Endothelial cell (in vitro differentiated cells): ENCODE results near the gene AADACL4. TPM values are rescaled to one million over a fixed set of nuclear protein-coding genes. Genes with fewer than 3 reads are reported as not detected.

ENCODE experiments used
- DNase-seq: peaks from one replicate; pipeline ENCODE4 v3.0.0; 2021; ENCODE audit warnings: low spot score
- H3K27ac Mint-ChIP-seq: one replicate; pipeline ENCODE4 v1.8.0; 2021; ENCODE audit warnings: mixed read lengths, inconsistent platforms; ENCODE audit not compliant: unreplicated experiment
- H3K27me3 Mint-ChIP-seq: one replicate; pipeline ENCODE4 v1.8.0; 2021; ENCODE audit warnings: mild to moderate bottlenecking, moderate library complexity, mixed read lengths, inconsistent platforms; ENCODE audit not compliant: unreplicated experiment
- H3K36me3 Mint-ChIP-seq: one replicate; pipeline ENCODE4 v1.8.0; 2021; ENCODE audit warnings: mild to moderate bottlenecking, low read depth, mixed read lengths, inconsistent platforms; ENCODE audit not compliant: unreplicated experiment
- H3K4me1 Mint-ChIP-seq: one replicate; pipeline ENCODE4 v1.8.0; 2021; ENCODE audit warnings: mild to moderate bottlenecking, mixed read lengths, inconsistent platforms; ENCODE audit not compliant: unreplicated experiment
- H3K4me3 Mint-ChIP-seq: one replicate; pipeline ENCODE4 v1.8.0; 2021; ENCODE audit warnings: mild to moderate bottlenecking, mixed read lengths, inconsistent platforms; ENCODE audit not compliant: unreplicated experiment
- H3K9me3 Mint-ChIP-seq: one replicate; pipeline ENCODE4 v1.8.0; 2021; ENCODE audit warnings: mixed read lengths, inconsistent platforms; ENCODE audit not compliant: unreplicated experiment
- CTCF ChIP-seq: fragments of 200-600 bp; sonication (generic); IDR thresholded peaks from one replicate; pipeline ENCODE4 v1.5.0; 2021; ENCODE audit warnings: antibody characterized with exemption; ENCODE audit not compliant: unreplicated experiment
- long read RNA-seq: library from polyadenylated mRNA; unstranded; transcript quantifications from one replicate; pipeline ENCODE4 v2.0.0, GENCODE V29; 2020; ENCODE audit not compliant: unreplicated experiment
- total RNA-seq: library from RNA; stranded (reverse); fragmentation: NEBNext Ultra II Directional; extraction: Animal tissue kit (Norgen Biotek cat#: 25700); gene quantifications from one replicate; pipeline ENCODE4 v1.2.1, GENCODE V29; 2021; ENCODE audit not compliant: unreplicated experiment

AADACL4 gene
- total RNA-seq = not detected
- long read RNA-seq = 0 reads

GRCh38 chr1:12643785-12644184 lies at the start of gene AADACL4:
AADACL4 (plus strand) TSS chr1:12644085; CDS start chr1:12644547, 462 bp downstream.
- no peaks in the 10 kb centered on the region for H3K4me1 Mint-ChIP-seq
- peaks cover 17% of the 10 kb centered on the region for H3K9me3 Mint-ChIP-seq
- peaks cover 3% of the 10 kb centered on the region for H3K27me3 Mint-ChIP-seq
- no peak within 1 kb of the TSS for H3K27ac Mint-ChIP-seq
- H3K4me3 Mint-ChIP-seq = no peak within 1 kb of the TSS
- no peak for TF ChIP-seq CTCF
- peaks cover 11% of the 10 kb centered on the region for H3K36me3 Mint-ChIP-seq
- DNase-seq = no peak

GRCh38 chr1:12594490-12594889 lies 49.4 kb upstream of the AADACL4 start:
- DNase-seq = no peak
- Mint-ChIP-seq H3K27ac (no peak overlapping the region), H3K9me3 (no peaks in the 10 kb centered on the region), H3K4me3 (peak overlapping the region; percentile 81), H3K27me3 (peaks cover 17% of the 10 kb centered on the region), H3K36me3 (peaks cover 8% of the 10 kb centered on the region), H3K4me1 (peaks cover 15% of the 10 kb centered on the region)
- no peak for TF ChIP-seq CTCF

- peak overlapping the region; percentile 81 for H3K4me3 Mint-ChIP-seq
- peaks cover 15% of the 10 kb centered on the region for H3K4me1 Mint-ChIP-seq
- no peak for TF ChIP-seq CTCF
- peaks cover 17% of the 10 kb centered on the region for H3K27me3 Mint-ChIP-seq
- peaks cover 8% of the 10 kb centered on the region for H3K36me3 Mint-ChIP-seq
- H3K9me3 Mint-ChIP-seq = no peaks in the 10 kb centered on the region
- peak; percentile 46 for DNase-seq
- H3K27ac Mint-ChIP-seq = no peak overlapping the region
Observed at GRCh38 chr1:12594966-12595756, 48.7 kb upstream of the AADACL4 start.

DNA sequence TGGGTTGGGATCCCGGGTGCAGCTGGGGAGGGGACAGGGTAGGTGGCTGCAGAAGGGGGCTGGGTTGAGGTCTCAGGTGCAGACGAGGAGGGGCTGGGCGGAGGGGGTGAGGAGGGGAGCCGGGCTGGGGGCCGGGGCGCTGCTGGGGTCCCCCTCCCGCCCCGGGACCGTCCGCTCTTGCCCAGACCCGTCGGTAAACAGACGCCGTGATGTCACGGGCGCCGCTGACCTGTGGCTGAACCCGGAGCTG lies 48.2 kb upstream of the AADACL4 start:
- no peaks in the 10 kb centered on the region for H3K9me3 Mint-ChIP-seq
- TF ChIP-seq CTCF = no peak
- no peak overlapping the region for H3K4me3 Mint-ChIP-seq
- peaks cover 8% of the 10 kb centered on the region for H3K36me3 Mint-ChIP-seq
- H3K4me1 Mint-ChIP-seq = peaks cover 15% of the 10 kb centered on the region
- no peak overlapping the region for H3K27ac Mint-ChIP-seq
- no peak for DNase-seq
- peaks cover 17% of the 10 kb centered on the region for H3K27me3 Mint-ChIP-seq

- DNase-seq = peak; percentile 56
- H3K36me3 Mint-ChIP-seq = peaks cover 8% of the 10 kb centered on the region
- peaks cover 18% of the 10 kb centered on the region for H3K27me3 Mint-ChIP-seq
- no peak overlapping the region for H3K27ac Mint-ChIP-seq
- H3K4me3 Mint-ChIP-seq = no peak overlapping the region
- H3K9me3 Mint-ChIP-seq = no peaks in the 10 kb centered on the region
- H3K4me1 Mint-ChIP-seq = peaks cover 15% of the 10 kb centered on the region
- TF ChIP-seq CTCF = no peak
Observed at GRCh38 chr1:12596007-12596821, 47.7 kb upstream of the AADACL4 start.
